HEK293 (cell line): ENCODE results near the gene DUSP10.

Experiments
- CTCF ChIA-PET: fragments of 350-600 bp; formaldehyde crosslinking; extraction: SDS; loops from one replicate; lab custom pipeline; 2021; ENCODE audit warnings: antibody characterized with exemption; lab: Yijun Ruan, JAX
- POLR2A ChIA-PET: fragments of 300-600 bp; formaldehyde crosslinking; extraction: SDS; loops from one replicate; lab custom pipeline; 2020; ENCODE audit warnings: antibody characterized with exemption, inconsistent platforms; lab: Yijun Ruan, JAX
- H3K27ac ChIP-seq: fragments of 200-500 bp; sonication (Bioruptor generic); 2 replicates; pipeline ENCODE4 v1.5.1; 2014; ENCODE audit warnings: low read depth, low read length, control low read depth, inconsistent platforms; ENCODE audit errors: extremely low read depth
- H3K36me3 ChIP-seq, 2 experiments: fragments of 200-500 bp in 1 of 2; sonication (Bioruptor generic) in 1 of 2; 1 replicate in 1 of 2; 2 replicates in 1 of 2; pipeline ENCODE4 v1.5.1; 2014 to 2017; ENCODE audit warnings: inconsistent platforms in 2 of 2, low read length in 2 of 2; ENCODE audit not compliant: control insufficient read depth in 2 of 2, insufficient read depth in 1 of 2
- H3K4me1 ChIP-seq: fragments of 200-500 bp; sonication (Bioruptor generic); 2 replicates; pipeline ENCODE4 v1.5.1; 2014; ENCODE audit warnings: mild to moderate bottlenecking, low read length, inconsistent platforms; ENCODE audit not compliant: control insufficient read depth, insufficient read depth
- H3K4me3 ChIP-seq: 2 replicates; pipeline ENCODE4 v1.5.1; 2011; ENCODE audit warnings: low read depth, mild to moderate bottlenecking, control low read depth, low read length, moderate library complexity
- H3K9me3 ChIP-seq: fragments of 200-500 bp; sonication (Bioruptor generic); 2 replicates; pipeline ENCODE4 v1.5.1; 2014; ENCODE audit warnings: low read depth, low read length, inconsistent platforms; ENCODE audit not compliant: control insufficient read depth, insufficient read depth
- GLI2 ChIP-seq: fragments of 450-650 bp; formaldehyde crosslinking; IDR thresholded peaks from 2 replicates; pipeline ENCODE4; 2017; ENCODE audit warnings: missing biosample characterization, missing genetic modification characterization, low read depth, borderline replicate concordance
- GLIS2 ChIP-seq: fragments of 450-650 bp; formaldehyde crosslinking; IDR thresholded peaks from 2 replicates; pipeline ENCODE4 v1.5.1; 2016; ENCODE audit warnings: missing biosample characterization, missing genetic modification characterization
- KLF17 ChIP-seq: fragments of 450-650 bp; formaldehyde crosslinking; IDR thresholded peaks from 2 replicates; pipeline ENCODE4 v1.5.1; 2016; ENCODE audit warnings: missing biosample characterization, missing genetic modification characterization
- YY1 ChIP-seq: fragments of 450-650 bp; formaldehyde crosslinking; IDR thresholded peaks from 2 replicates; pipeline ENCODE4 v1.5.1; 2018; ENCODE audit warnings: missing biosample characterization, missing genetic modification characterization
- ZBTB1 ChIP-seq: fragments of 450-650 bp; formaldehyde crosslinking; IDR thresholded peaks from 2 replicates; pipeline ENCODE4 v1.5.1; 2016; ENCODE audit warnings: missing biosample characterization, missing genetic modification characterization
- ZBTB48 ChIP-seq: fragments of 450-650 bp; formaldehyde crosslinking; IDR thresholded peaks from 2 replicates; pipeline ENCODE4 v1.5.1; 2016; ENCODE audit warnings: missing biosample characterization, missing genetic modification characterization
- ZBTB7A ChIP-seq: fragments of 450-650 bp; formaldehyde crosslinking; IDR thresholded peaks from 2 replicates; pipeline ENCODE4 v1.5.1; 2016; ENCODE audit warnings: low read depth, missing biosample characterization, missing genetic modification characterization
- ZNF133 ChIP-seq: fragments of 450-650 bp; formaldehyde crosslinking; IDR thresholded peaks from 2 replicates; pipeline ENCODE4 v1.5.1; 2016; ENCODE audit warnings: missing biosample characterization, missing genetic modification characterization
- ZNF138 ChIP-seq: fragments of 450-650 bp; formaldehyde crosslinking; IDR thresholded peaks from 2 replicates; pipeline ENCODE4 v1.5.1; 2016; ENCODE audit warnings: missing biosample characterization, missing genetic modification characterization, borderline replicate concordance
- ZNF16 ChIP-seq: fragments of 450-650 bp; formaldehyde crosslinking; IDR thresholded peaks from 2 replicates; pipeline ENCODE4 v1.5.1; 2016; ENCODE audit warnings: low read depth, missing biosample characterization, missing genetic modification characterization
- ZNF2 ChIP-seq: fragments of 450-650 bp; formaldehyde crosslinking; IDR thresholded peaks from 2 replicates; pipeline ENCODE4 v1.5.1; 2016; ENCODE audit warnings: missing biosample characterization, missing genetic modification characterization
- ZNF341 ChIP-seq: fragments of 450-650 bp; formaldehyde crosslinking; IDR thresholded peaks from 2 replicates; pipeline ENCODE4; 2016; ENCODE audit warnings: low read depth, missing biosample characterization, missing genetic modification characterization
- ZNF473 ChIP-seq: fragments of 450-650 bp; formaldehyde crosslinking; IDR thresholded peaks from 2 replicates; pipeline ENCODE4 v1.5.1; 2017; ENCODE audit warnings: missing biosample characterization, missing genetic modification characterization
- ZNF530 ChIP-seq: fragments of 450-650 bp; formaldehyde crosslinking; IDR thresholded peaks from 2 replicates; pipeline ENCODE4 v1.5.1; 2016; ENCODE audit warnings: low read depth, missing biosample characterization, missing genetic modification characterization
- ZNF549 ChIP-seq: fragments of 450-650 bp; IDR thresholded peaks from 2 replicates; pipeline ENCODE4 v1.5.1; 2018; ENCODE audit warnings: missing biosample characterization, missing genetic modification characterization, mild to moderate bottlenecking, inconsistent platforms, moderate library complexity
- ZNF610 ChIP-seq: fragments of 450-650 bp; formaldehyde crosslinking; IDR thresholded peaks from 2 replicates; pipeline ENCODE4 v1.5.1; 2016; ENCODE audit warnings: missing biosample characterization, missing genetic modification characterization, borderline replicate concordance
- ZNF791 ChIP-seq: fragments of 450-650 bp; formaldehyde crosslinking; IDR thresholded peaks from 2 replicates; pipeline ENCODE4 v1.5.1; 2016; ENCODE audit warnings: missing biosample characterization, missing genetic modification characterization
- TF ChIP-seq, protein P1 (sequence below): fragments of 450-650 bp; formaldehyde crosslinking; IDR thresholded peaks from 2 replicates; pipeline ENCODE4 v1.5.1; 2016; ENCODE audit warnings: missing biosample characterization, missing genetic modification characterization

Gene DUSP10

DNA sequence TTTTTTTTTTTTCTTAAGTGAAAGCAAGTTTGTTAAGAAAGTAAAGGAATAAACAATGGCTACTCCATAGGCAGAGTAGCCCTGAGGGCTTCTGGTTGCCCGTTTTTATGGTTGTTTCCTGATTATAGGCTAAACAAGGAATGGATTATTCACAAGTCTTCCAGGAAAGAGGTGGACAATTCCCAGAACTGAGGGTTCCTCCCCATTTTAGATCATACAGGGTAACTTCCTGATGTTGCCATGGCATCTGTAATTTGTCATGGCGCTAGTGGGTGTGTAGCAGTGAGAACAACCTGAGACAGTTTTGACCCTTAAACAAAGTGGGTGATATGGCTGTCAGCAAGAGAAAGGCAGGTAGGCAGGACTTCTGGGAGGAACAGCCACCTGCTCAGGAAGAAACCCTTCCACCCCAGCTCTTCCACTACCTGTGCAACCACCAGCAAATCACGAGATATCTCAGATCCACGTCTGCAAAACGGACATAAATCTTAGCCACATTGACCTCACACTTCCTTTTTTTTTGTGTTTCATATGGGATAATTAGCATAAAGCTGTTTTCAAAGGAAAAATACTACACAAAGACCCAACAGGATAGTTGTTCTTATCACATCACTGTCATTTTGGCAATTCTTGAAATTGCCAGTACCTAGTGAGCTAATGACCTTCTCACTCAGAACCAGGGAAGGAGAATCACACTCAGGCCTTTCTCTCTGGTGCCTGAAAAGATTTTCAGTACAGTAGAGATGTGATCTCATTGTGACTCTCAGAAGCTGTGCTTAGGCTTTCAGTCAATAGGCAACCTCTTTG is 34.8 kb upstream of the DUSP10 start:
- H3K36me3 ChIP-seq, result no peaks in the 10 kb centered on the region
- TF ChIP-seq, protein P1, sequence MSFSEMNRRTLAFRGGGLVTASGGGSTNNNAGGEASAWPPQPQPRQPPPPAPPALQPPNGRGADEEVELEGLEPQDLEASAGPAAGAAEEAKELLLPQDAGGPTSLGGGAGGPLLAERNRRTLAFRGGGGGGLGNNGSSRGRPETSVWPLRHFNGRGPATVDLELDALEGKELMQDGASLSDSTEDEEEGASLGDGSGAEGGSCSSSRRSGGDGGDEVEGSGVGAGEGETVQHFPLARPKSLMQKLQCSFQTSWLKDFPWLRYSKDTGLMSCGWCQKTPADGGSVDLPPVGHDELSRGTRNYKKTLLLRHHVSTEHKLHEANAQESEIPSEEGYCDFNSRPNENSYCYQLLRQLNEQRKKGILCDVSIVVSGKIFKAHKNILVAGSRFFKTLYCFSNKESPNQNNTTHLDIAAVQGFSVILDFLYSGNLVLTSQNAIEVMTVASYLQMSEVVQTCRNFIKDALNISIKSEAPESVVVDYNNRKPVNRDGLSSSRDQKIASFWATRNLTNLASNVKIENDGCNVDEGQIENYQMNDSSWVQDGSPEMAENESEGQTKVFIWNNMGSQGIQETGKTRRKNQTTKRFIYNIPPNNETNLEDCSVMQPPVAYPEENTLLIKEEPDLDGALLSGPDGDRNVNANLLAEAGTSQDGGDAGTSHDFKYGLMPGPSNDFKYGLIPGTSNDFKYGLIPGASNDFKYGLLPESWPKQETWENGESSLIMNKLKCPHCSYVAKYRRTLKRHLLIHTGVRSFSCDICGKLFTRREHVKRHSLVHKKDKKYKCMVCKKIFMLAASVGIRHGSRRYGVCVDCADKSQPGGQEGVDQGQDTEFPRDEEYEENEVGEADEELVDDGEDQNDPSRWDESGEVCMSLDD, result no peak
- TF ChIP-seq ZNF341 (tag by site-specific recombination), result peak; percentile 19; the same call in 1 of the 2 replicates
- no peak overlapping the region for H3K4me3 ChIP-seq
- no peak overlapping the region for H3K27ac ChIP-seq
- ChIA-PET POLR2A (no interaction called here), CTCF (no interaction called here)
- no peaks in the 10 kb centered on the region for H3K9me3 ChIP-seq
- peaks cover 3% of the 10 kb centered on the region; the same call in 1 of the 2 replicates for H3K4me1 ChIP-seq

DNA sequence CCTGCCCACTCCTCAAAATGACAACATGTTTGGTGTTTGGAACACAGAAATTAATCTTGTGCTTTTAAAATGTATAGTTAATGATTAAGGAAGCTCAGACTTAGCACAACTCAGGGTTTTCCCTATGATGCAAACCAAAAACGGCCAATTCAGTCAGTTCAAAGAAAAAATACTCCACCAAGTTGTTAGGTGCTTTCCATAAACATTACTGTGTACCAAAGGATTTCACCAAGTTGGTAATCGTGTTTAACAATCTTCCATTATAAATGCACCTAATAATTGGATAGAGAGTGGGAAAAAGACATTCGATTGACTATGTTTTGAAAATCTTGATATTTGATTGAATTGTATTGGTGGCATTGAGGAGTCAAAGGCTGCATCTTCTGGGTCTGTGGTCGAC is 33.3 kb upstream of the DUSP10 start:
- CTCF ChIA-PET, result interaction anchor here (1.5 kb wide), 1 partner anchor 680 kb away, joined by 5 read pairs; no protein-coding TSS in a partner anchor

GRCh38 chr1:221774054-221774842 is 32.4 kb upstream of the DUSP10 start:
- POLR2A ChIA-PET, result no interaction called here

More for the DNA sequence above, 33.3 kb upstream of the DUSP10 start:
- H3K27ac ChIP-seq, result no peak overlapping the region
- H3K9me3 ChIP-seq, result no peaks in the 10 kb centered on the region
- no peak overlapping the region for H3K4me3 ChIP-seq
- H3K4me1 ChIP-seq, result peaks cover 3% of the 10 kb centered on the region; the same call in 1 of the 2 replicates
- no peaks in the 10 kb centered on the region for H3K36me3 ChIP-seq
- POLR2A ChIA-PET, result no interaction called here
- no peak for TF ChIP-seq ZBTB1 (tag by site-specific recombination)
- TF ChIP-seq KLF17, result no peak
- TF ChIP-seq ZNF138 (tag by site-specific recombination), result no peak
- no peak for TF ChIP-seq ZNF133 (tag by site-specific recombination)
- TF ChIP-seq ZNF791 (tag by site-specific recombination), result no peak
- no peak for TF ChIP-seq GLI2 (tag by site-specific recombination)
- no peak for TF ChIP-seq ZNF610 (tag by site-specific recombination)
- no peak for TF ChIP-seq ZNF473 (tag by site-specific recombination)
- no peak for TF ChIP-seq ZNF16 (tag by site-specific recombination)
- no peak for TF ChIP-seq GLIS2 (tag by site-specific recombination)
- no peak for TF ChIP-seq ZBTB48 (tag by site-specific recombination)
- no peak for TF ChIP-seq YY1 (tag by site-specific recombination)
- no peak for TF ChIP-seq ZBTB7A
- no peak for TF ChIP-seq ZNF2 (tag by site-specific recombination)

More at GRCh38 chr1:221774054-221774842, 32.4 kb upstream of the DUSP10 start:
- Histone ChIP-seq H3K36me3 (no peaks in the 10 kb centered on the region), H3K27ac (no peak overlapping the region), H3K9me3 (no peaks in the 10 kb centered on the region), H3K4me3 (no peak overlapping the region), H3K4me1 (peaks cover 3% of the 10 kb centered on the region; the same call in 1 of the 2 replicates)
- CTCF ChIA-PET, result interaction anchor here (1.5 kb wide), 1 partner anchor 681 kb away, joined by 5 read pairs; no protein-coding TSS in a partner anchor
- TF ChIP-seq ZNF530 (tag by site-specific recombination) (no peak), ZNF549 (tag by site-specific recombination) (peak; percentile 76)
- TF ChIP-seq, all 188 proteins: peak for 1
